GM19463 (cell line): Measurements from ENCODE around the gene TAF5.
A peak's percentile ranks its signal among the peaks of the same experiment; 100 is the strongest.
"Not testable (repeated sequence)": the region's sequence is repeated elsewhere in the genome, so short reads cannot be mapped to it uniquely, and the experiment has no call there.

Experiments used
- ATAC-seq: cut with Tn5 transposase; IDR thresholded peaks from one replicate; pipeline ENCODE4 v1.9.1; 2021; ENCODE audit warnings: mild to moderate bottlenecking, moderate library complexity; ENCODE audit not compliant: unreplicated experiment

The TAF5 gene

GRCh38 chr10:103367782-103368518, at the start of gene TAF5:
Gene TAF5, plus strand, starts transcription at chr10:103367976. Its CDS starts 14 bp downstream, at chr10:103367990.
- ATAC-seq = peak; percentile 40

GRCh38 chr10:103327906-103328305, 39.9 kb upstream of the TAF5 start:
- ATAC-seq = no peak

GRCh38 chr10:103333934-103334520, 33.7 kb upstream of the TAF5 start:
- ATAC-seq = no peak

GRCh38 chr10:103334567-103334966, 33.2 kb upstream of the TAF5 start:
- no peak for ATAC-seq

GRCh38 chr10:103336370-103336769, 31.4 kb upstream of the TAF5 start:
- ATAC-seq = no peak

GRCh38 chr10:103350175-103350516, 17.6 kb upstream of the TAF5 start:
- no peak for ATAC-seq

GRCh38 chr10:103350517-103351260, 17.1 kb upstream of the TAF5 start, which contains the start of gene PCGF6:
Gene PCGF6, minus strand, starts transcription at chr10:103351140. Its CDS starts 74 bp downstream, at chr10:103351066.
- ATAC-seq = peak; percentile 87

GRCh38 chr10:103353281-103353680, 14.5 kb upstream of the TAF5 start:
- ATAC-seq = no peak

- ATAC-seq = not testable (repeated sequence)
Measured at GRCh38 chr10:103354567-103354966, 13.2 kb upstream of the TAF5 start.

GRCh38 chr10:103355906-103356599, 11.7 kb upstream of the TAF5 start:
- ATAC-seq = no peak

GRCh38 chr10:103359493-103359892, 8.3 kb upstream of the TAF5 start:
- ATAC-seq = not testable (repeated sequence)

GRCh38 chr10:103360791-103361190, 7.0 kb upstream of the TAF5 start:
- not testable (repeated sequence) for ATAC-seq

- no peak for ATAC-seq
Measured at GRCh38 chr10:103367379-103367781, 396 bp upstream of the TAF5 start.

GRCh38 chr10:103373544-103373943, 5.8 kb downstream of the TAF5 start:
- no peak for ATAC-seq

- no peak for ATAC-seq
Measured at GRCh38 chr10:103374263-103374662, 6.5 kb downstream of the TAF5 start.

- ATAC-seq = no peak
Measured at GRCh38 chr10:103382769-103383168, 15.0 kb downstream of the TAF5 start.

GRCh38 chr10:103394180-103394579, 26.4 kb downstream of the TAF5 start:
- no peak for ATAC-seq

- ATAC-seq = no peak
Measured at GRCh38 chr10:103395754-103396066, 27.9 kb downstream of the TAF5 start.

GRCh38 chr10:103396067-103396788, 28.5 kb downstream of the TAF5 start, which contains the start of the genes ATP5MK and PDCD11:
Gene ATP5MK, minus strand, starts transcription at chr10:103396475. Its CDS starts 4,018 bp downstream, at chr10:103392457.
Gene PDCD11, plus strand, starts transcription at chr10:103396626. Its CDS starts 1,801 bp downstream, at chr10:103398427.
- ATAC-seq = peak; percentile 99

GRCh38 chr10:103396789-103397087, 29.0 kb downstream of the TAF5 start:
- ATAC-seq = no peak
